D341Med (cell line): ENCODE results near the gene CCBE1.

ENCODE experiments used
- DNase-seq: peaks from one replicate; pipeline ENCODE4 v3.0.0; 2012; ENCODE audit warnings: low spot score

Gene CCBE1

GRCh38 chr18:59393381-59393780 is 303.8 kb downstream of the CCBE1 start:
- no peak for DNase-seq

GRCh38 chr18:59388817-59389216 is 308.4 kb downstream of the CCBE1 start:
- no peak for DNase-seq

GRCh38 chr18:59387687-59388565 is 309.3 kb downstream of the CCBE1 start:
- no peak for DNase-seq

- DNase-seq: no peak
Measured at GRCh38 chr18:59386909-59387686, 310.1 kb downstream of the CCBE1 start.

- no peak for DNase-seq
Measured at GRCh38 chr18:59385191-59385590, 312.0 kb downstream of the CCBE1 start.

- DNase-seq: peak; percentile 88
Measured at GRCh38 chr18:59383851-59384250, 313.4 kb downstream of the CCBE1 start.

- DNase-seq: no peak
Measured at GRCh38 chr18:59382383-59382782, 314.8 kb downstream of the CCBE1 start.

- DNase-seq: no peak
Measured at GRCh38 chr18:59381949-59382348, 315.3 kb downstream of the CCBE1 start.
